VCaP (cell line): ENCODE measurements around the gene SH3PXD2A.
A peak's percentile ranks its signal among the peaks of the same experiment; 100 is the strongest.

Experiments
- H3K27ac ChIP-seq: fragments of 450-650 bp; 2 replicates; pipeline ENCODE4 v1.5.1; 2017
- CTCF ChIP-seq: fragments of 450-650 bp; conservative IDR thresholded peaks from 2 replicates; pipeline ENCODE4 v1.5.1; 2017; ENCODE audit warnings: mild to moderate bottlenecking, moderate library complexity

Gene SH3PXD2A

DNA sequence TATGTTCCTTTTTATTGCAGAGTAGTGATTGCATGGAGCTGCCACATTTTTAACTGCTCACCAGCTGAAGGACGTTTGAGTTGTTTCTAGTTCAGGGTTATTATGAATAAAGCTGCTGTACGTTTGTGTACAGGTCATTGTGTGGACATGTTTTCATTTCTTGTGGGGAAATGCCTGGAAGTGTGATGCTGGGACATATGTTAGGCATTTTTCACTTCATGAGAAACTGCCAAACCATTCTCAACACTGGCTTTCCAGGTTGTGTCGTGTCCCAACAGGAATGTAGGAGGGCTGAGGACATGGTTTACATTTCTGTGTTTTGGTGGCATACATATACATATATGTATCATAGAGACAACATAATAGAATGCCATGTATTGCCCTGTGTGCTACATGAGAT lies 288.8 kb downstream of the SH3PXD2A start:
- H3K27ac ChIP-seq = no peak overlapping the region
- no peak for TF ChIP-seq CTCF

DNA sequence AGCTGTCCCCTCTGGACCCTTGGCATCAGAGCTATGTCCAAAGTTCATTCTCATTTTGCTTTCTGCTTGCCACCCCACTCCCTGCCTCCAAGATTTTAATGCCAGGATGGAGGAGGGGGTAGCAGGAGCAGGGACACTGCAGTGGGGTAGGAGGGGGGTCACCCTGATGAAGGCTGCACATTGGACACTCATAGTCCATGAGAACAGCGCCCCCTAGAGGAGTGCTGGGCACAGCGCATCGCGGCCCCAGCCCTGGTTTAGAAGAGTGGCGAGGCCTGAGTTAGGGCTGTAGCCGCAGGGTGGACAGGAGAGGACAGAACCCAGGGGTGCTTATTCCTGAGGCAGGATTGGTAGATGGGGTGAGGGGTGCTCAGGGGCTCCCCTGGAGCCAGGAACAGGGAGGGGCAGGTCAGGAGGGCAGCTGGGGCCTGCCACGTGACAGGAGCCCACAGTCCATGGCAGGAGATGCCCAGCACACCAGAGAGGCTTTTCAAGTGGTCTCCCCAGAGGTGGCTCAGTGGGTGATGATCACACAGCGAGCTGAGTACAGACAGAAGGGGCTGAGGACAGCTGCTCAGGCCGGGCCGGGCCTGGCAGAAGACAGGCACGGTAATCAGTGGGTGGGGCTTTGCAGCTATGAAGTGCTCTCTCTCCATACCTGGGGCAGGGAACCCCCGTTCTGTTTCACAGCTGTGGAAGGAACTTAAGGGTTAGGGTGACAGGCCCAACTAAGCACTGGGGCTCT lies 290.4 kb downstream of the SH3PXD2A start:
- H3K27ac ChIP-seq = no peak overlapping the region
- peak; percentile 52 for TF ChIP-seq CTCF

DNA sequence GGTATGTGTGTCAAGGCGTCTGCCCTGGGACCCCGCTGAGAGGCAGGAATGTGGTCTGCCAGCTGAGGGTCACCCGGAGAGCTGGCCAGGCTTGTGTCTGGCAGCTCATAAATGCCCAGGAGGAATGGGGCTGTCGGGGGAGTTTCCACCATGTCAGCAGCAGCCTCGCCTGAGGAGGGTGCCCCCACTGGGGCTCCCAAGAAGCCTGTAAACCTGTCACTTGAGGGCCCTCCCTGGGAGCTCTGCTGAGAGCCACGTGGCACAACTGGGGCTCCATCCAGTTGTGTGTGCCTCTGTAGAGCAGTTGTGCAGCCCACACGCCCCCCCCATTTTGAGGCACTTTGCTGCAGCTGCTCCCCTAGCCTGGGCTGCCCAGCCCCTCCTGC lies 291.3 kb downstream of the SH3PXD2A start:
- H3K27ac ChIP-seq = no peak overlapping the region
- TF ChIP-seq CTCF = no peak

- TF ChIP-seq CTCF = no peak
- H3K27ac ChIP-seq = no peak overlapping the region
Observed at GRCh38 chr10:103563231-103564115, 291.9 kb downstream of the SH3PXD2A start.

DNA sequence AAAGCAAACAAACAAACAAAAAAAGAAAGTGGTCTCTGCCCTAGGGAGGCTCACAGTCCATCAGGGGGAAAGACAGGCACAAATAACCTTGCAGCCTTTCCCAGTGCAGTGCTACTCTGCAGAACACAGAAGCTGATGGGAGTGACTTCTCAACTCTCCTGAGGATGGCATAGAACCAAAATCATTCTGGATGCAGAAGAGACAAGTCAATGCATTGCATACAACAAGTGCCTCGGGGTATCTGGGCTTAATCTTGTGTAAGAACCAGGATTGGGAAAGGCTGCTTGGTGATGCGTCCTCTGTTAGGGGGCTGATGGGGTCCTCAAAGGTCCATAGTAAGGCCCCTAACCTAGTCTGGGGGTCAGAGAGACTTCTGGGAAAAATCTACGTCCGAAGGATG lies 293.0 kb downstream of the SH3PXD2A start:
- no peak for TF ChIP-seq CTCF
- no peak overlapping the region for H3K27ac ChIP-seq

- no peak overlapping the region for H3K27ac ChIP-seq
- TF ChIP-seq CTCF = no peak
Observed at GRCh38 chr10:103560886-103561285, 294.5 kb downstream of the SH3PXD2A start.

GRCh38 chr10:103559776-103560175 lies 295.6 kb downstream of the SH3PXD2A start:
- no peak overlapping the region for H3K27ac ChIP-seq
- TF ChIP-seq CTCF = no peak
